ENCODE results near the gene STXBP5L. TPM values are rescaled to one million over a fixed set of nuclear protein-coding genes. Genes with fewer than 3 reads are reported as not detected.
A peak's percentile ranks its signal among the peaks of the same experiment; 100 is the strongest.
"Not testable (repeated sequence)": the region's sequence is repeated elsewhere in the genome, so short reads cannot be mapped to it uniquely, and the experiment has no call there.

The STXBP5L gene
- total and polyA plus RNA-seq, 2 experiments from 2014 or later = 0.02 to 0.24 TPM

GRCh38 chr3:120879411-120879810 lies 28.6 kb upstream of the STXBP5L start:
- no peak overlapping the region for H3K27ac ChIP-seq
- no peak for TF ChIP-seq CTCF (IDR thresholded peaks at IDR 0.05; ENCODE audit: low read depth, low read length)
- H3K27me3 ChIP-seq = no peaks in the 10 kb centered on the region
- H3K36me3 ChIP-seq = no peaks in the 10 kb centered on the region
- DNase-seq (ENCODE audit: low read depth in 1 of 2, low spot score in 1 of 2) = no peak
- no peak overlapping the region for H3K4me3 ChIP-seq
- H3K4me1 ChIP-seq (ENCODE audit: low read depth) = no peaks in the 10 kb centered on the region
- H3K9me3 ChIP-seq (ENCODE audit: low read depth) = no peaks in the 10 kb centered on the region

GRCh38 chr3:120892921-120893320 lies 15.1 kb upstream of the STXBP5L start:
- no peak for TF ChIP-seq CTCF (IDR thresholded peaks at IDR 0.05; ENCODE audit: low read depth, low read length)
- Histone ChIP-seq H3K4me3 (no peak overlapping the region), H3K9me3 (ENCODE audit: low read depth) (no peaks in the 10 kb centered on the region), H3K4me1 (ENCODE audit: low read depth) (no peaks in the 10 kb centered on the region), H3K27me3 (no peaks in the 10 kb centered on the region), H3K36me3 (no peaks in the 10 kb centered on the region), H3K27ac (no peak overlapping the region)
- DNase-seq (ENCODE audit: low read depth in 1 of 2, low spot score in 1 of 2) = no peak

GRCh38 chr3:120894316-120895057 lies 13.5 kb upstream of the STXBP5L start:
- DNase-seq (ENCODE audit: low read depth in 1 of 2, low spot score in 1 of 2) = peak in 1 of 2 donors; percentile 26
- TF ChIP-seq CTCF (IDR thresholded peaks at IDR 0.05; ENCODE audit: low read depth, low read length) = no peak
- Histone ChIP-seq H3K27me3 (no peaks in the 10 kb centered on the region), H3K4me1 (ENCODE audit: low read depth) (no peaks in the 10 kb centered on the region), H3K9me3 (ENCODE audit: low read depth) (no peaks in the 10 kb centered on the region), H3K4me3 (no peak overlapping the region), H3K36me3 (no peaks in the 10 kb centered on the region), H3K27ac (no peak overlapping the region)

GRCh38 chr3:120901716-120902115 lies 6.3 kb upstream of the STXBP5L start:
- H3K36me3 ChIP-seq; DNase-seq (ENCODE audit: low read depth in 1 of 2, low spot score in 1 of 2); H3K27me3 ChIP-seq: not testable (repeated sequence)

GRCh38 chr3:120903221-120903620 lies 4.8 kb upstream of the STXBP5L start:
- H3K36me3 ChIP-seq = no peaks in the 10 kb centered on the region
- no peaks in the 10 kb centered on the region for H3K4me1 ChIP-seq (ENCODE audit: low read depth)
- no peak overlapping the region for H3K27ac ChIP-seq
- no peaks in the 10 kb centered on the region for H3K9me3 ChIP-seq (ENCODE audit: low read depth)
- TF ChIP-seq CTCF (IDR thresholded peaks at IDR 0.05; ENCODE audit: low read depth, low read length) = no peak
- H3K4me3 ChIP-seq = no peak overlapping the region
- H3K27me3 ChIP-seq = no peaks in the 10 kb centered on the region
- DNase-seq (ENCODE audit: low read depth in 1 of 2, low spot score in 1 of 2) = no peak

More at GRCh38 chr3:120901716-120902115, 6.3 kb upstream of the STXBP5L start:
- not testable (repeated sequence) for H3K27ac ChIP-seq; H3K4me1 ChIP-seq (ENCODE audit: low read depth); H3K9me3 ChIP-seq (ENCODE audit: low read depth); H3K4me3 ChIP-seq

GRCh38 chr3:120907659-120908029 lies 361 bp upstream of the STXBP5L start:
- H3K27me3 ChIP-seq = peaks cover 15% of the 10 kb centered on the region
- no peak for DNase-seq (ENCODE audit: low read depth in 1 of 2, low spot score in 1 of 2)
- no peaks in the 10 kb centered on the region for H3K9me3 ChIP-seq (ENCODE audit: low read depth)
- no peak for TF ChIP-seq CTCF (IDR thresholded peaks at IDR 0.05; ENCODE audit: low read depth, low read length)
- H3K4me3 ChIP-seq = peak overlapping the region; percentile 10
- no peaks in the 10 kb centered on the region for H3K36me3 ChIP-seq
- H3K4me1 ChIP-seq (ENCODE audit: low read depth) = peaks cover 3% of the 10 kb centered on the region
- H3K27ac ChIP-seq = no peak overlapping the region
